Measurements from ENCODE around the gene KIAA2012.

DNA sequence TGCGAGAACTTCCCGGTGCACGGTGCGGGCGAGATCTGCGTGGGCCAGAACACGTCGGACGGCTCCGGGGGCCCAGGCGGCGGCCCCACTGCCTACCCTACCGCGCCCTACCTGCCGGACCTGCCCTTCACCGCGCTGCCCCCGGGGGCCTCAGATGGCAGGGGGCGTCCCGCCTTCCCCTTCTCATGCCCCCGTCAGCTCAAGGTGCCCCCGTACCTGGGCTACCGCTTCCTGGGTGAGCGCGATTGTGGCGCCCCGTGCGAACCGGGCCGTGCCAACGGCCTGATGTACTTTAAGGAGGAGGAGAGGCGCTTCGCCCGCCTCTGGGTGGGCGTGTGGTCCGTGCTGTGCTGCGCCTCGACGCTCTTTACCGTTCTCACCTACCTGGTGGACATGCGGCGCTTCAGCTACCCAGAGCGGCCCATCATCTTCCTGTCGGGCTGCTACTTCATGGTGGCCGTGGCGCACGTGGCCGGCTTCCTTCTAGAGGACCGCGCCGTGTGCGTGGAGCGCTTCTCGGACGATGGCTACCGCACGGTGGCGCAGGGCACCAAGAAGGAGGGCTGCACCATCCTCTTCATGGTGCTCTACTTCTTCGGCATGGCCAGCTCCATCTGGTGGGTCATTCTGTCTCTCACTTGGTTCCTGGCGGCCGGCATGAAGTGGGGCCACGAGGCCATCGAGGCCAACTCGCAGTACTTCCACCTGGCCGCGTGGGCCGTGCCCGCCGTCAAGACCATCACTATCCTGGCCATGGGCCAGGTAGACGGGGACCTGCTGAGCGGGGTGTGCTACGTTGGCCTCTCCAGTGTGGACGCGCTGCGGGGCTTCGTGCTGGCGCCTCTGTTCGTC lies 37.7 kb upstream of the KIAA2012 start:
- TF ChIP-seq EZH2 (IDR thresholded peaks at IDR 0.05; ENCODE audit: insufficient read depth, low read length): no peak
- TF ChIP-seq, protein P1, sequence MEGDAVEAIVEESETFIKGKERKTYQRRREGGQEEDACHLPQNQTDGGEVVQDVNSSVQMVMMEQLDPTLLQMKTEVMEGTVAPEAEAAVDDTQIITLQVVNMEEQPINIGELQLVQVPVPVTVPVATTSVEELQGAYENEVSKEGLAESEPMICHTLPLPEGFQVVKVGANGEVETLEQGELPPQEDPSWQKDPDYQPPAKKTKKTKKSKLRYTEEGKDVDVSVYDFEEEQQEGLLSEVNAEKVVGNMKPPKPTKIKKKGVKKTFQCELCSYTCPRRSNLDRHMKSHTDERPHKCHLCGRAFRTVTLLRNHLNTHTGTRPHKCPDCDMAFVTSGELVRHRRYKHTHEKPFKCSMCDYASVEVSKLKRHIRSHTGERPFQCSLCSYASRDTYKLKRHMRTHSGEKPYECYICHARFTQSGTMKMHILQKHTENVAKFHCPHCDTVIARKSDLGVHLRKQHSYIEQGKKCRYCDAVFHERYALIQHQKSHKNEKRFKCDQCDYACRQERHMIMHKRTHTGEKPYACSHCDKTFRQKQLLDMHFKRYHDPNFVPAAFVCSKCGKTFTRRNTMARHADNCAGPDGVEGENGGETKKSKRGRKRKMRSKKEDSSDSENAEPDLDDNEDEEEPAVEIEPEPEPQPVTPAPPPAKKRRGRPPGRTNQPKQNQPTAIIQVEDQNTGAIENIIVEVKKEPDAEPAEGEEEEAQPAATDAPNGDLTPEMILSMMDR (IDR thresholded peaks at IDR 0.05; ENCODE audit: insufficient read depth, low read depth, low read length): peak; percentile 45
